Parathyroid adenoma (tissue), 2 donors: ENCODE results near the gene CIPC.

ENCODE experiments used
- H2AFZ ChIP-seq: fragments of 300-600 bp; sonication (generic); one replicate; pipeline ENCODE4 v1.7.0; 2017; ENCODE audit warnings: antibody characterized with exemption, mild to moderate bottlenecking
- H3K27ac ChIP-seq: fragments of 300-600 bp; sonication (generic); one replicate; pipeline ENCODE4 v1.7.0; 2017
- H3K27me3 ChIP-seq: fragments of 300-600 bp; sonication (generic); one replicate; pipeline ENCODE4 v1.7.0; 2017; ENCODE audit warnings: low read length; ENCODE audit not compliant: control insufficient read depth, insufficient read depth
- H3K36me3 ChIP-seq: fragments of 300-600 bp; sonication (generic); one replicate; pipeline ENCODE4 v1.7.0; 2017; ENCODE audit warnings: low read length; ENCODE audit not compliant: control insufficient read depth, insufficient read depth
- H3K4me1 ChIP-seq: fragments of 300-600 bp; sonication (generic); one replicate; pipeline ENCODE4 v1.7.0; 2017; ENCODE audit warnings: control low read depth
- H3K4me2 ChIP-seq: fragments of 300-600 bp; sonication (generic); one replicate; pipeline ENCODE4 v1.7.0; 2017; ENCODE audit warnings: low read length
- H3K4me3 ChIP-seq: fragments of 300-600 bp; sonication (generic); one replicate; pipeline ENCODE4 v1.7.0; 2017; ENCODE audit warnings: low read depth, low read length
- H3K79me2 ChIP-seq: fragments of 300-600 bp; sonication (generic); one replicate; pipeline ENCODE4 v1.7.0; 2017; ENCODE audit warnings: control low read depth
- H3K9ac ChIP-seq: fragments of 300-600 bp; sonication (generic); one replicate; pipeline ENCODE4 v1.7.0; 2017; ENCODE audit warnings: mild to moderate bottlenecking
- H3K9me3 ChIP-seq: fragments of 300-600 bp; sonication (generic); one replicate; pipeline ENCODE4 v1.7.0; 2017; ENCODE audit warnings: low read length; ENCODE audit not compliant: control insufficient read depth
- TF ChIP-seq, protein P1 (sequence below): fragments of 300-600 bp; sonication (generic); IDR thresholded peaks from one replicate; pipeline ENCODE4 v1.7.0; 2017; ENCODE audit warnings: antibody characterized with exemption, mild to moderate bottlenecking
- donor health status: primary hyperparathyroidism.

The CIPC gene

DNA sequence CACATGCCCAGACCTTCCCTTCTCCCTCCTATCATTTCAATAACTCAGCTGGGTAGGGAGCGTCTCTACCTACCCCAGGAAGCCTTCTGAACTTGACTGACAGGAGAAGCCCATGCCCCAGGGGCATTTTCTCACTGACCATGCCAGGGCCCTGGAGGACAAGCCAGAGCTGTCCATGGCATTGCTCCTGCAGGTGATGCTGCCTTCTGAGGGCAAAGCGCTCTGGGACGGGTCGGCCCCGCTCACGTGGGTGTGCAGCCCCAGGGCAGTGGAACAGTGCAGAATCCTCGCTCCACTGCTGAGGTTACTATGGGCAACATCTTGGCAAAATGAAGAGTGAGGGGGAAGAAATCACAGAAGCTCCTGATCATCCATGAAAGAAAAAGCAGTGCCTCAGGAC lies 28.5 kb upstream of the CIPC start:
- Histone ChIP-seq H3K9ac (no peak overlapping the region), H3K27ac (no peak overlapping the region)
- TF ChIP-seq, protein P1, sequence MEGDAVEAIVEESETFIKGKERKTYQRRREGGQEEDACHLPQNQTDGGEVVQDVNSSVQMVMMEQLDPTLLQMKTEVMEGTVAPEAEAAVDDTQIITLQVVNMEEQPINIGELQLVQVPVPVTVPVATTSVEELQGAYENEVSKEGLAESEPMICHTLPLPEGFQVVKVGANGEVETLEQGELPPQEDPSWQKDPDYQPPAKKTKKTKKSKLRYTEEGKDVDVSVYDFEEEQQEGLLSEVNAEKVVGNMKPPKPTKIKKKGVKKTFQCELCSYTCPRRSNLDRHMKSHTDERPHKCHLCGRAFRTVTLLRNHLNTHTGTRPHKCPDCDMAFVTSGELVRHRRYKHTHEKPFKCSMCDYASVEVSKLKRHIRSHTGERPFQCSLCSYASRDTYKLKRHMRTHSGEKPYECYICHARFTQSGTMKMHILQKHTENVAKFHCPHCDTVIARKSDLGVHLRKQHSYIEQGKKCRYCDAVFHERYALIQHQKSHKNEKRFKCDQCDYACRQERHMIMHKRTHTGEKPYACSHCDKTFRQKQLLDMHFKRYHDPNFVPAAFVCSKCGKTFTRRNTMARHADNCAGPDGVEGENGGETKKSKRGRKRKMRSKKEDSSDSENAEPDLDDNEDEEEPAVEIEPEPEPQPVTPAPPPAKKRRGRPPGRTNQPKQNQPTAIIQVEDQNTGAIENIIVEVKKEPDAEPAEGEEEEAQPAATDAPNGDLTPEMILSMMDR = no peak

DNA sequence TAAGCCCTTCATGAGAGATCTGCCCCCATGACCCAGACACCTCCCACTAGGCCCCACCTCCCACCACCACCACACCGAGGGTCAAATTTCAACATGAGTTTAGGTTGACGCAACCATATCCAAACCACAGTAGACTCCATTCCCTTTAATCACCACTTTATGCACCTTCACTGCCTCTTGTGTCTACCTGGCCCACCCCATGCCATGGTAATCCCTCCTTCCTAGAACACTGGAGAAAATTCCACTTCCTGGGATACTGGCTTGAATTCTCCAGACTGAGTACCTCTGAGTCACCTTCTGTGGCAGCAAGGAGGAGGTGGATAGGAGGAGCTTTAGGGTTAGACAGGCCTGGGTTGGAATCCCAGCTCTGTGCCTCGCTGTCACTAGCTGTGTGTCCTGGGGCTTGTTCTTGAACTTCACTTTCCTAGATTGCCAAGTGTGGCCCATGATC lies 26.1 kb upstream of the CIPC start:
- H3K4me2 ChIP-seq = no peak overlapping the region
- peaks cover 2% of the 10 kb centered on the region for H3K79me2 ChIP-seq
- H3K4me3 ChIP-seq = no peak overlapping the region
- H3K4me1 ChIP-seq = peaks cover 32% of the 10 kb centered on the region
- TF ChIP-seq, protein P1 = no peak
- no peak overlapping the region for H3K9ac ChIP-seq
- no peaks in the 10 kb centered on the region for H3K9me3 ChIP-seq
- no peaks in the 10 kb centered on the region for H3K27me3 ChIP-seq
- peak overlapping the region; percentile 78 for H3K27ac ChIP-seq
- no peaks in the 10 kb centered on the region for H3K36me3 ChIP-seq
- peak overlapping the region; percentile 78 for H2AFZ ChIP-seq

More for the DNA sequence above, 28.5 kb upstream of the CIPC start:
- no peak overlapping the region for H2AFZ ChIP-seq
- H3K27me3 ChIP-seq = no peaks in the 10 kb centered on the region
- peaks cover 2% of the 10 kb centered on the region for H3K79me2 ChIP-seq
- H3K36me3 ChIP-seq = no peaks in the 10 kb centered on the region
- no peak overlapping the region for H3K4me2 ChIP-seq
- no peaks in the 10 kb centered on the region for H3K9me3 ChIP-seq
- H3K4me1 ChIP-seq = peaks cover 20% of the 10 kb centered on the region
- H3K4me3 ChIP-seq = no peak overlapping the region

- TF ChIP-seq, protein P1 = no peak
- H3K27ac ChIP-seq = peak overlapping the region; percentile 90
- no peaks in the 10 kb centered on the region for H3K9me3 ChIP-seq
- no peaks in the 10 kb centered on the region for H3K27me3 ChIP-seq
- H3K79me2 ChIP-seq = no peaks in the 10 kb centered on the region
- no peak overlapping the region for H3K4me3 ChIP-seq
- no peak overlapping the region for H2AFZ ChIP-seq
- H3K36me3 ChIP-seq = no peaks in the 10 kb centered on the region
- peaks cover 28% of the 10 kb centered on the region for H3K4me1 ChIP-seq
- no peak overlapping the region for H3K4me2 ChIP-seq
- no peak overlapping the region for H3K9ac ChIP-seq
Measured at GRCh38 chr14:77074969-77075368, 23.1 kb upstream of the CIPC start.

DNA sequence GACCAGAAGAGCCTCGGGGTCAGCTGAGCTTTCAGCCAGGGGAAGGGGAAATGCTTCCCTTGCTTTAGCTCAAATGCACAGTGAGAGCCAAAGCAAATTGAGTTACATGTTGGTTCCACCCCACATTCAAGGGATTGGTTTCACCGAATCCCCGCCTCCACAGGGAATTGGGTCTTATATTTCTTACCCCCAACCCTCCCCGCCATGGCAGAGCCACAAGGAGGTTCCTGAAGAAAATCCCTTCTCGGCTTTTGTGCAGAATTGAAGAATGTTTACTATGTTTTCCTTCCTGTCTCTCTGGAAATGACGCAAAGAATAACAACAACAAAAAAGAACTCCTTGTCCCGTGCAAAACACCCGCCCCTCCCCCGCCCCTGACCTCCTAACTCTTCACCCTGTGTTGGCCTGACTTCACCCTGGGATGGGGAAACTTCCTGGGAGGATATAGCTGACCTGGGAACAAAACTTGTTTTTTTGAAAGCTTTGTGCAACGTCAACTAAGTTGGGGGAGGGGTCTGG lies 21.9 kb upstream of the CIPC start:
- no peaks in the 10 kb centered on the region for H3K79me2 ChIP-seq
- no peak overlapping the region for H3K4me3 ChIP-seq
- TF ChIP-seq, protein P1 = no peak
- no peaks in the 10 kb centered on the region for H3K9me3 ChIP-seq
- no peaks in the 10 kb centered on the region for H3K27me3 ChIP-seq
- peaks cover 25% of the 10 kb centered on the region for H3K4me1 ChIP-seq
- peak overlapping the region; percentile 90 for H3K27ac ChIP-seq
- no peaks in the 10 kb centered on the region for H3K36me3 ChIP-seq
- peak overlapping the region; percentile 81 for H2AFZ ChIP-seq
- peak overlapping the region; percentile 40 for H3K4me2 ChIP-seq
- no peak overlapping the region for H3K9ac ChIP-seq

- TF ChIP-seq, protein P1 = no peak
- Histone ChIP-seq H3K9me3 (no peaks in the 10 kb centered on the region), H3K27ac (peak overlapping the region; percentile 90), H2AFZ (peak overlapping the region; percentile 81), H3K36me3 (no peaks in the 10 kb centered on the region), H3K79me2 (no peaks in the 10 kb centered on the region), H3K4me3 (no peak overlapping the region), H3K4me2 (peak overlapping the region; percentile 40), H3K4me1 (peaks cover 17% of the 10 kb centered on the region), H3K27me3 (no peaks in the 10 kb centered on the region), H3K9ac (no peak overlapping the region)
Measured at GRCh38 chr14:77077040-77077439, 21.0 kb upstream of the CIPC start.
